DND-41 (cell line): ENCODE data around the gene SLC35F3.

Source experiments
- ATAC-seq: fragments of 200-7000 bp; cut with Tn5 transposase; 3 replicates; pipeline ENCODE4 v1.9.1; 2021; ENCODE audit warnings: low read depth; ENCODE audit not compliant: insufficient read depth
- DNase-seq: peaks from one replicate; pipeline ENCODE4 v3.0.0-alpha.2; 2020
- H2AFZ ChIP-seq: 2 replicates; pipeline ENCODE4 v1.6.0; 2012; ENCODE audit warnings: low read depth, low read length
- H3K27ac ChIP-seq: 2 replicates; pipeline ENCODE4 v1.5.1; 2012; ENCODE audit warnings: low read length, inconsistent platforms
- H3K27me3 ChIP-seq: fragments of 200-600 bp; sonication (generic); 2 replicates; pipeline ENCODE4 v1.6.0; 2012; ENCODE audit warnings: low read length, mild to moderate bottlenecking, inconsistent platforms; ENCODE audit not compliant: insufficient read depth, poor library complexity
- H3K36me3 ChIP-seq: 2 replicates; pipeline ENCODE4 v1.5.1; 2012; ENCODE audit warnings: low read length, inconsistent platforms; ENCODE audit not compliant: insufficient read depth
- H3K4me1 ChIP-seq: 2 replicates; pipeline ENCODE4 v1.5.1; 2012; ENCODE audit warnings: mild to moderate bottlenecking, low read length; ENCODE audit not compliant: insufficient read depth
- H3K4me2 ChIP-seq: 2 replicates; pipeline ENCODE4 v1.6.0; 2012; ENCODE audit warnings: mild to moderate bottlenecking, moderate library complexity, low read length, inconsistent platforms; ENCODE audit not compliant: insufficient read depth
- H3K4me3 ChIP-seq, 2 experiments: fragments of 200-600 bp in 1 of 2; shearing (Covaris generic) in 1 of 2; 2 replicates each; pipeline ENCODE4 v1.5.1; 2012 to 2016; ENCODE audit warnings: inconsistent platforms in 2 of 2, low read length in 2 of 2, mild to moderate bottlenecking in 2 of 2, low read depth in 1 of 2, moderate library complexity in 1 of 2
- H3K79me2 ChIP-seq: 2 replicates; pipeline ENCODE4 v1.6.0; 2012; ENCODE audit warnings: low read length, inconsistent platforms; ENCODE audit not compliant: insufficient read depth
- H3K9ac ChIP-seq: 2 replicates; pipeline ENCODE4 v1.6.0; 2012; ENCODE audit warnings: low read depth, mild to moderate bottlenecking, inconsistent platforms, low read length, moderate library complexity
- H3K9me3 ChIP-seq: 2 replicates; pipeline ENCODE4 v1.5.1; 2012; ENCODE audit warnings: low read length, moderate library complexity, mild to moderate bottlenecking, inconsistent platforms; ENCODE audit not compliant: insufficient read depth, severe bottlenecking
- H4K20me1 ChIP-seq: 2 replicates; pipeline ENCODE4 v1.6.0; 2012; ENCODE audit warnings: low read length; ENCODE audit not compliant: insufficient read depth
- EZH2 ChIP-seq: IDR thresholded peaks from 3 replicates; pipeline ENCODE4 v1.6.1; 2012; ENCODE audit warnings: borderline replicate concordance, low read depth, mild to moderate bottlenecking, moderate library complexity, low read length, inconsistent platforms; ENCODE audit not compliant: severe bottlenecking
- TF ChIP-seq, protein P1 (sequence below): IDR thresholded peaks from 2 replicates; pipeline ENCODE4 v1.5.1; 2012; ENCODE audit warnings: borderline replicate concordance, low read length, moderate library complexity, mild to moderate bottlenecking; ENCODE audit not compliant: poor library complexity, severe bottlenecking; ENCODE audit errors: extremely low read depth

The SLC35F3 gene

DNA sequence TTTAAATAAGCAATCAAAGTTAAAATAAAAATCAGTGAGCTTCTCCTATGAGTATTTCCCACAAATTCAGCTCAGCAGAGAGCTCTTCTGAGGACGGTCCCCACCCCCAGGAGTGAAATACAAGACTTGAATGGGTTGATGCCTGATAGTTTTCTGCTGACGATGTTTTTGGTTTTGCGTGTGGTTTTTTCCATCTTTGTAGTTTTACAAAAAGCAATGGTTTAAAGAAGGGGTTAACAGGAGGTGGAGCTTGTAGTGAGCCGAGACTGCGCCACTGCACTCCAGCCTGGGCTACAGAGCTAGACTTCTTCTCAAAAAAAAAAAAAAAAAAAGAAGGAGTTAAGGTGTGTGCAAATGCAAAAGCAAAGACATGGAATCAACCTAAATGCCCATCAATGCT is 297.1 kb downstream of the SLC35F3 start:
- no peaks in the 10 kb centered on the region for H3K79me2 ChIP-seq
- no peaks in the 10 kb centered on the region for H4K20me1 ChIP-seq
- H3K9me3 ChIP-seq = peaks cover 1% of the 10 kb centered on the region
- peak; percentile 43 for DNase-seq
- H3K36me3 ChIP-seq = no peaks in the 10 kb centered on the region
- TF ChIP-seq EZH2 = no peak
- TF ChIP-seq, protein P1, sequence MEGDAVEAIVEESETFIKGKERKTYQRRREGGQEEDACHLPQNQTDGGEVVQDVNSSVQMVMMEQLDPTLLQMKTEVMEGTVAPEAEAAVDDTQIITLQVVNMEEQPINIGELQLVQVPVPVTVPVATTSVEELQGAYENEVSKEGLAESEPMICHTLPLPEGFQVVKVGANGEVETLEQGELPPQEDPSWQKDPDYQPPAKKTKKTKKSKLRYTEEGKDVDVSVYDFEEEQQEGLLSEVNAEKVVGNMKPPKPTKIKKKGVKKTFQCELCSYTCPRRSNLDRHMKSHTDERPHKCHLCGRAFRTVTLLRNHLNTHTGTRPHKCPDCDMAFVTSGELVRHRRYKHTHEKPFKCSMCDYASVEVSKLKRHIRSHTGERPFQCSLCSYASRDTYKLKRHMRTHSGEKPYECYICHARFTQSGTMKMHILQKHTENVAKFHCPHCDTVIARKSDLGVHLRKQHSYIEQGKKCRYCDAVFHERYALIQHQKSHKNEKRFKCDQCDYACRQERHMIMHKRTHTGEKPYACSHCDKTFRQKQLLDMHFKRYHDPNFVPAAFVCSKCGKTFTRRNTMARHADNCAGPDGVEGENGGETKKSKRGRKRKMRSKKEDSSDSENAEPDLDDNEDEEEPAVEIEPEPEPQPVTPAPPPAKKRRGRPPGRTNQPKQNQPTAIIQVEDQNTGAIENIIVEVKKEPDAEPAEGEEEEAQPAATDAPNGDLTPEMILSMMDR = no peak
- H3K4me3 ChIP-seq = no peak overlapping the region
- ATAC-seq = peak; percentile 83
- H3K4me1 ChIP-seq = no peaks in the 10 kb centered on the region
- no peak overlapping the region for H2AFZ ChIP-seq
- no peak overlapping the region for H3K9ac ChIP-seq
- H3K27ac ChIP-seq = no peak overlapping the region
- H3K27me3 ChIP-seq = no peaks in the 10 kb centered on the region
- no peak overlapping the region for H3K4me2 ChIP-seq

DNA sequence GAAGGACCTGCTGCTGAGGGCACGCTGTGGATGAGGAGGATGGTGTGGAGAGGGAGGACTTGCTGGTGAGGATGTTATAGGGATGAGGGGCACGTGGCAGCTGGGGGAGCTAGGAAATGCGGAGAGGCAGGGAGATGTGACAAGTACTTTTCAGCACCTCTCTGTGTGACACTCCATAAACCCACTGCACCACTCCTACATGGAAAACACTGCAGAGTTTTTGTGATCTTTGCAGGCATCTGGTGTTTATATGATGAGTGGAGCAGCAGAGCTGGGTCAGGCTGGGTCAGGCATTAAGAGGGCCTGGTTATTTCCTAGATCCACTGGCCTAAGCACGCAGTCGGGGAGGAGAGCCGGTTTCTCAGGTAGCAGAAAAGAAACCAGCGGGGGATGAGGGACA is 301.5 kb downstream of the SLC35F3 start:
- H3K27me3 ChIP-seq = no peaks in the 10 kb centered on the region
- H4K20me1 ChIP-seq = no peaks in the 10 kb centered on the region
- H3K4me1 ChIP-seq = no peaks in the 10 kb centered on the region
- H3K4me2 ChIP-seq = no peak overlapping the region
- TF ChIP-seq, protein P1 = no peak
- no peak for TF ChIP-seq EZH2
- ATAC-seq (no peak), DNase-seq (no peak)
- no peak overlapping the region for H3K27ac ChIP-seq
- H3K79me2 ChIP-seq = no peaks in the 10 kb centered on the region
- H3K9ac ChIP-seq = no peak overlapping the region
- no peak overlapping the region for H3K4me3 ChIP-seq
- peaks cover 3% of the 10 kb centered on the region for H3K9me3 ChIP-seq
- no peaks in the 10 kb centered on the region for H3K36me3 ChIP-seq
- no peak overlapping the region for H2AFZ ChIP-seq

DNA sequence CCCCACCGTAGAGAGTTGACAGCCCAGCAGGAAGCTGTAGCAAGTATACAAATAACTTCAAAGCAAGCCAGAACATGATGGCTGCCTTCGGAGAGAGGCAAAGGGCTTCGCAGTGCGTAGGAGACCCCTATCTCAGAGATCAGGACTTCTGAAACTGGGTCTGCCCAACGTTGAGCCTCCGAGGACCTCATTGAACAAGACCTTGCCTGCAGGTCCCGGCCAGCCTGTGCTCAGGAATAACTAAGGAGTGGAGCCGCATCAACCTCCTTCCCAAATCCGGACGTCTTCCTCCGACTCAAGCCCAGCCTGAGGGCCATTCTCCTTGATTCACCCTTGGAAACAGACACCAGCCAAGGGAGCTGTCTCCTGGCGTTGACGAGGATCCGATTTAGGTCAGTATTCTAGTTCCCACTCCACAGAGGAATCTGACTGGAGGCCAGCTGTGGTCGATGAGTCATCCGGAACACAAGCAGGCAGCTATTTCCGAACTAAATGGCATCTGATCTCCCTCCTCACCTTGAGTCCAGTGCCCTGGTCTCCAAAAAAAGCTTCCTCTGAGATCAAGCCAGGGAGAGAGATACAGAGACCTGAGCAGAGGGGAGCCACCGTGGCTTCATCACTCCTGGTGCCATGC is 302.3 kb downstream of the SLC35F3 start:
- Histone ChIP-seq H3K4me1 (no peaks in the 10 kb centered on the region), H4K20me1 (no peaks in the 10 kb centered on the region), H3K4me2 (no peak overlapping the region), H3K9me3 (peaks cover 3% of the 10 kb centered on the region), H2AFZ (no peak overlapping the region), H3K4me3 (no peak overlapping the region), H3K27me3 (no peaks in the 10 kb centered on the region), H3K79me2 (no peaks in the 10 kb centered on the region), H3K27ac (no peak overlapping the region), H3K36me3 (no peaks in the 10 kb centered on the region), H3K9ac (no peak overlapping the region)
- no peak for TF ChIP-seq EZH2
- TF ChIP-seq, protein P1 = no peak
- DNase-seq = no peak
- no peak for ATAC-seq
